ENCODE measurements around the gene TSPEAR.

Gene TSPEAR

GRCh38 chr21:44708213-44708865 is 3.0 kb downstream of the TSPEAR start:
- no peak overlapping the region for H3K27ac ChIP-seq (ENCODE audit: low read depth, low read length)
- H3F3A ChIP-seq (ENCODE audit: insufficient read depth), result no peaks in the 10 kb centered on the region
- no peaks in the 10 kb centered on the region for H3K9me3 ChIP-seq (ENCODE audit: insufficient read depth, low read length)
- H2AFZ ChIP-seq (ENCODE audit: low read depth, low read length, severe bottlenecking), result no peak overlapping the region
- no peaks in the 10 kb centered on the region for H3K36me3 ChIP-seq (ENCODE audit: low read length)
- H4K20me1 ChIP-seq (ENCODE audit: low read depth, low read length), result no peaks in the 10 kb centered on the region
- H3K4me2 ChIP-seq (ENCODE audit: low read depth, low read length, poor library complexity, severe bottlenecking), result no peak overlapping the region
- no peak overlapping the region for H3K4me3 ChIP-seq (ENCODE audit: insufficient read depth, low read length, poor library complexity, severe bottlenecking)
- H3K27me3 ChIP-seq (ENCODE audit: low read length), result no peaks in the 10 kb centered on the region
- H3K9me2 ChIP-seq (replicated peaks; ENCODE audit: insufficient read depth, low read length), result no peaks in the 10 kb centered on the region
- H3K79me2 ChIP-seq (ENCODE audit: insufficient read depth, low read length), result no peaks in the 10 kb centered on the region
- no peak for TF ChIP-seq CTCF (IDR thresholded peaks at IDR 0.05; ENCODE audit: insufficient read depth, low read length, poor library complexity, severe bottlenecking)
- no peak overlapping the region for H3K9ac ChIP-seq (ENCODE audit: low read length)

- no peak overlapping the region for H3K9ac ChIP-seq (ENCODE audit: low read length)
- H3K9me3 ChIP-seq (ENCODE audit: insufficient read depth, low read length), result no peaks in the 10 kb centered on the region
- no peak overlapping the region for H3K4me2 ChIP-seq (ENCODE audit: low read depth, low read length, poor library complexity, severe bottlenecking)
- H4K20me1 ChIP-seq (ENCODE audit: low read depth, low read length), result no peaks in the 10 kb centered on the region
- no peak overlapping the region for H2AFZ ChIP-seq (ENCODE audit: low read depth, low read length, severe bottlenecking)
- no peaks in the 10 kb centered on the region for H3K36me3 ChIP-seq (ENCODE audit: low read length)
- no peaks in the 10 kb centered on the region for H3K27me3 ChIP-seq (ENCODE audit: low read length)
- no peak overlapping the region for H3K4me3 ChIP-seq (ENCODE audit: insufficient read depth, low read length, poor library complexity, severe bottlenecking)
- TF ChIP-seq EZH2phosphoT487 (conservative IDR thresholded peaks at IDR 0.05; ENCODE audit: low read length) (no peak), CTCF (IDR thresholded peaks at IDR 0.05; ENCODE audit: insufficient read depth, low read length, poor library complexity, severe bottlenecking) (no peak)
- no peaks in the 10 kb centered on the region for H3F3A ChIP-seq (ENCODE audit: insufficient read depth)
- H3K9me2 ChIP-seq (replicated peaks; ENCODE audit: insufficient read depth, low read length), result no peaks in the 10 kb centered on the region
- H3K79me2 ChIP-seq (ENCODE audit: insufficient read depth, low read length), result no peaks in the 10 kb centered on the region
- no peak overlapping the region for H3K27ac ChIP-seq (ENCODE audit: low read depth, low read length)
These were observed 4.4 kb downstream of the TSPEAR start for GRCh38 chr21:44706706-44707581.

GRCh38 chr21:44706026-44706705 is 5.2 kb downstream of the TSPEAR start:
- no peaks in the 10 kb centered on the region for H3K27me3 ChIP-seq (ENCODE audit: low read length)
- H3K4me3 ChIP-seq (ENCODE audit: insufficient read depth, low read length, poor library complexity, severe bottlenecking), result no peak overlapping the region
- no peaks in the 10 kb centered on the region for H4K20me1 ChIP-seq (ENCODE audit: low read depth, low read length)
- H3K79me2 ChIP-seq (ENCODE audit: insufficient read depth, low read length), result no peaks in the 10 kb centered on the region
- H3K9ac ChIP-seq (ENCODE audit: low read length), result no peak overlapping the region
- no peak overlapping the region for H2AFZ ChIP-seq (ENCODE audit: low read depth, low read length, severe bottlenecking)
- H3K4me2 ChIP-seq (ENCODE audit: low read depth, low read length, poor library complexity, severe bottlenecking), result no peak overlapping the region
- no peaks in the 10 kb centered on the region for H3K36me3 ChIP-seq (ENCODE audit: low read length)
- H3K9me3 ChIP-seq (ENCODE audit: insufficient read depth, low read length), result no peaks in the 10 kb centered on the region
- H3K27ac ChIP-seq (ENCODE audit: low read depth, low read length), result no peak overlapping the region
- H3K9me2 ChIP-seq (replicated peaks; ENCODE audit: insufficient read depth, low read length), result no peaks in the 10 kb centered on the region
- TF ChIP-seq CTCF (IDR thresholded peaks at IDR 0.05; ENCODE audit: insufficient read depth, low read length, poor library complexity, severe bottlenecking), result no peak
- TF ChIP-seq EZH2phosphoT487 (conservative IDR thresholded peaks at IDR 0.05; ENCODE audit: low read length), result no peak
- no peaks in the 10 kb centered on the region for H3F3A ChIP-seq (ENCODE audit: insufficient read depth)

All from SU-DHL-6 (cell line).